ENCODE data around the gene IKBKG.
"Not testable (repeated sequence)": the region's sequence is repeated elsewhere in the genome, so short reads cannot be mapped to it uniquely, and the experiment has no call there.

IKBKG gene

GRCh38 chrX:154611146-154611545, 63.7 kb downstream of the IKBKG start:
- not testable (repeated sequence) for H3K4me3 ChIP-seq (ENCODE audit: low read length); H3K27me3 ChIP-seq (ENCODE audit: insufficient read depth, low read length); H3K27ac ChIP-seq (ENCODE audit: low read depth, low read length); H3K36me3 ChIP-seq (ENCODE audit: insufficient read depth, low read length); H3K9ac ChIP-seq (ENCODE audit: low read depth, low read length); H3K9me3 ChIP-seq (ENCODE audit: insufficient read depth, low read depth, low read length); H3K4me1 ChIP-seq (ENCODE audit: insufficient read depth, low read length)
- WGBS: 93% methylated on average over 12 of the region's 12 CpGs

DNA sequence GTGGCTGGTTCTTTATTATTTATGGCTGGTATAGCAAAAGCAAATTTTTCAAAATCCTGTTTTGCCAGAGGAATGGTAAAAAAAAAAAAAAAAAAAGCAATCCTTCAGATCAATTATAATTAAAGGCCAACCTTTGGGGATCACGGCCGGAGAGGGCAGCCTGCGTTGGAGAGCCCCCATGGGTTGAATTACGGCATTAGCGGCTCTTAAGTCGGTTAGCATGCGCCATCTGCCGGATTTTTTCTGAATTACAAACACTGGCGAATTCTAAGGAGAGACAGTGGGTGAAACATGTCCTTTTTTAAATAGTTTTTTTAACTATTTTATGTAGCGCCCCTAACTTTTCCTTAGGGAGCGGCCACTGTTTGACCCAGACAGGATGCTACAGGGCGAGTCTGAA, 66.2 kb downstream of the IKBKG start:
- not testable (repeated sequence) for H3K4me3 ChIP-seq (ENCODE audit: low read length); H3K9ac ChIP-seq (ENCODE audit: low read depth, low read length); H3K4me1 ChIP-seq (ENCODE audit: insufficient read depth, low read length); H3K36me3 ChIP-seq (ENCODE audit: insufficient read depth, low read length); H3K27ac ChIP-seq (ENCODE audit: low read depth, low read length); H3K27me3 ChIP-seq (ENCODE audit: insufficient read depth, low read length); H3K9me3 ChIP-seq (ENCODE audit: insufficient read depth, low read depth, low read length)
- WGBS: no CpG with 5 or more reads among the region's 12 CpGs

Measured in HUES64 (cell line).